ENCODE measurements around the gene CFDP1. TPM values are rescaled to one million over a fixed set of nuclear protein-coding genes. Genes with fewer than 3 reads are reported as not detected.

The CFDP1 gene
- total and polyA plus RNA-seq, 2 donors (not counting 1 experiment from before 2014, with no cell fraction given): 6.3 to 42.8 TPM

DNA sequence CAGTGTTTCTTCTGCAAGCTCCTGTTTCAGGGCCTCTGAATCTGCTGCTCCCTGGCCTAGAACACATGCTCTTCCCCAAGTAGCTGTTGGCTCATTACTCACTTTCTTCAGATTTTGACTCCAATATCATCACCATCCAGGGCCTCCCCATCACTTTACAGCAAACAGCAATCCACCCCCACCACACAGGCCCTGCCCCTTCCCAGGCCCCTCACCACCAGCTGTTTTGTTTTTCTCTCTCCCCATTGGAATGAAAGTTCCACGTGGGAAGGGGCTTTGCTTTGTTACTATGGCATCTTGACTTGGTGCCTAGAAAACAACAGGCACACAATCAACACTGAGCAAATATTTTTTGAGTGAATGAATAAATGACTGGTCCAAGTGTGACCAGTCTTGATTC is 27.1 kb upstream of the CFDP1 start:
- H3K36me3 ChIP-seq (replicated peaks in 1 of 2; ENCODE audit: control extremely low read depth in 1 of 2, control insufficient read depth in 1 of 2, extremely low read depth in 1 of 2, insufficient read depth in 2 of 2, low read length in 1 of 2): peaks cover 0 to 3% of the 10 kb centered on the region in 2 experiments
- H4K20me1 ChIP-seq (ENCODE audit: control insufficient read depth, insufficient read depth, low read length, poor library complexity, severe bottlenecking): peaks cover 69% of the 10 kb centered on the region
- H2AFZ ChIP-seq (ENCODE audit: insufficient read depth, low read depth, low read length, poor library complexity, severe bottlenecking): no peak overlapping the region
- peaks cover 90% of the 10 kb centered on the region for H3K79me2 ChIP-seq (ENCODE audit: control insufficient read depth, insufficient read depth, low read length)
- Mint-ChIP-seq H3K27ac (no peak overlapping the region), H3K9me3 (ENCODE audit: insufficient read depth) (no peaks in the 10 kb centered on the region), H3K4me1 (peaks cover 56% of the 10 kb centered on the region), H3K4me3 (no peak overlapping the region), H3K27me3 (no peaks in the 10 kb centered on the region)
- peaks cover 0 to 3% (median 0%) of the 10 kb centered on the region in 3 donors for H3K9me3 ChIP-seq (ENCODE audit: control extremely low read depth in 1 of 3, control insufficient read depth in 2 of 3, insufficient read depth in 1 of 3, low read length in 2 of 3)
- H3K27ac ChIP-seq (ENCODE audit: low read length in 2 of 2): no peak overlapping the region
- no peaks in the 10 kb centered on the region for H3K27me3 ChIP-seq (replicated peaks in 1 of 4; ENCODE audit: control extremely low read depth in 1 of 4, control insufficient read depth in 3 of 4, insufficient read depth in 4 of 4, low read length in 3 of 4)
- DNase-seq: no peak
- no CpG with 5 or more reads among the region's 1 CpG for WGBS (ENCODE audit: insufficient coverage)
- H3K4me1 ChIP-seq (ENCODE audit: control insufficient read depth in 2 of 2, insufficient read depth in 2 of 2, low read length in 2 of 2): peaks cover 15 to 18% of the 10 kb centered on the region in 2 donors
- no peak overlapping the region for H3K4me2 ChIP-seq (replicated peaks; ENCODE audit: low read depth, low read length, poor library complexity, severe bottlenecking)
- TF ChIP-seq, protein P1, sequence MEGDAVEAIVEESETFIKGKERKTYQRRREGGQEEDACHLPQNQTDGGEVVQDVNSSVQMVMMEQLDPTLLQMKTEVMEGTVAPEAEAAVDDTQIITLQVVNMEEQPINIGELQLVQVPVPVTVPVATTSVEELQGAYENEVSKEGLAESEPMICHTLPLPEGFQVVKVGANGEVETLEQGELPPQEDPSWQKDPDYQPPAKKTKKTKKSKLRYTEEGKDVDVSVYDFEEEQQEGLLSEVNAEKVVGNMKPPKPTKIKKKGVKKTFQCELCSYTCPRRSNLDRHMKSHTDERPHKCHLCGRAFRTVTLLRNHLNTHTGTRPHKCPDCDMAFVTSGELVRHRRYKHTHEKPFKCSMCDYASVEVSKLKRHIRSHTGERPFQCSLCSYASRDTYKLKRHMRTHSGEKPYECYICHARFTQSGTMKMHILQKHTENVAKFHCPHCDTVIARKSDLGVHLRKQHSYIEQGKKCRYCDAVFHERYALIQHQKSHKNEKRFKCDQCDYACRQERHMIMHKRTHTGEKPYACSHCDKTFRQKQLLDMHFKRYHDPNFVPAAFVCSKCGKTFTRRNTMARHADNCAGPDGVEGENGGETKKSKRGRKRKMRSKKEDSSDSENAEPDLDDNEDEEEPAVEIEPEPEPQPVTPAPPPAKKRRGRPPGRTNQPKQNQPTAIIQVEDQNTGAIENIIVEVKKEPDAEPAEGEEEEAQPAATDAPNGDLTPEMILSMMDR (IDR thresholded peaks at IDR 0.05): no peak
- TF ChIP-seq EZH2 (IDR thresholded peaks at IDR 0.05; ENCODE audit: borderline replicate concordance, insufficient read depth, low read depth, low read length, poor library complexity, severe bottlenecking): no peak
- no peak for ATAC-seq (ENCODE audit: low read depth)
- intact Hi-C loops (cut with micrococcal nuclease): no loop called here
- H3K4me3 ChIP-seq (ENCODE audit: control extremely low read depth in 1 of 5, extremely low read depth in 1 of 5, insufficient read depth in 1 of 5, low read depth in 2 of 5, low read length in 4 of 5): no peak overlapping the region
- H3K9ac ChIP-seq (ENCODE audit: low read length): no peak overlapping the region
- ChIA-PET POLR2A (no interaction called here), CTCF (no interaction called here)

DNA sequence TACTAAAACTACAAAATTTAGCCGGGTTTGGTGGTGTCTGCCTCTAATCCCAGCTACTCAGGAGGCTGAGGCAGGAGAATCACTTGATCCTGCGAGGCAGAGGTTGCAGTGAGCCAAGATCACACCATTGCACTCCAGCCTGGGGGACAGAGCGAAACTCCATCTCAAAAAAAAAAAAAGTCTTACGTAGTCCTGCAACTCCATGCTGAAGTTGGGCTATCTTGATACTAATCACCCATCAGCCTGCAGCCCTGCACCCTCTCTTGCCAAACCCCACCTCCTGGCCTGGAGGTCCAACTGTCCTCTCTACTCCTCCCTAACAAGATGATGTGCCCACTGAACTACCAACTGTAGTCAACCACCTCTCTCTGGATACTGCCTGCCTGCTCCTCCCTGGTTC is 26.4 kb upstream of the CFDP1 start:
- no peaks in the 10 kb centered on the region for H3K27me3 ChIP-seq (replicated peaks in 1 of 4; ENCODE audit: control extremely low read depth in 1 of 4, control insufficient read depth in 3 of 4, insufficient read depth in 4 of 4, low read length in 3 of 4)
- CTCF ChIA-PET: no interaction called here
- H3K4me1 ChIP-seq (ENCODE audit: control insufficient read depth in 2 of 2, insufficient read depth in 2 of 2, low read length in 2 of 2): peaks cover 14 to 15% of the 10 kb centered on the region in 2 donors
- H3K79me2 ChIP-seq (ENCODE audit: control insufficient read depth, insufficient read depth, low read length): peaks cover 94% of the 10 kb centered on the region
- H3K36me3 ChIP-seq (replicated peaks in 1 of 2; ENCODE audit: control extremely low read depth in 1 of 2, control insufficient read depth in 1 of 2, extremely low read depth in 1 of 2, insufficient read depth in 2 of 2, low read length in 1 of 2): peaks cover 0 to 3% of the 10 kb centered on the region in 2 experiments
- POLR2A ChIA-PET: no interaction called here
- H3K9ac ChIP-seq (ENCODE audit: low read length): no peak overlapping the region
- TF ChIP-seq, protein P1 (IDR thresholded peaks at IDR 0.05): no peak
- no peak for TF ChIP-seq EZH2 (IDR thresholded peaks at IDR 0.05; ENCODE audit: borderline replicate concordance, insufficient read depth, low read depth, low read length, poor library complexity, severe bottlenecking)
- Mint-ChIP-seq H3K9me3 (ENCODE audit: insufficient read depth) (no peaks in the 10 kb centered on the region), H3K4me3 (no peak overlapping the region), H3K27ac (no peak overlapping the region), H3K4me1 (peaks cover 55% of the 10 kb centered on the region), H3K27me3 (no peaks in the 10 kb centered on the region)
- intact Hi-C loops (cut with micrococcal nuclease): no loop called here
- no peaks in the 10 kb centered on the region for H3K9me3 ChIP-seq (ENCODE audit: control extremely low read depth in 1 of 3, control insufficient read depth in 2 of 3, insufficient read depth in 1 of 3, low read length in 2 of 3)
- WGBS (ENCODE audit: insufficient coverage): 92% methylated on average over 4 of the region's 4 CpGs
- ATAC-seq (ENCODE audit: low read depth) (no peak), DNase-seq (no peak)
- peaks cover 75% of the 10 kb centered on the region for H4K20me1 ChIP-seq (ENCODE audit: control insufficient read depth, insufficient read depth, low read length, poor library complexity, severe bottlenecking)
- H2AFZ ChIP-seq (ENCODE audit: insufficient read depth, low read depth, low read length, poor library complexity, severe bottlenecking): no peak overlapping the region
- no peak overlapping the region for H3K4me2 ChIP-seq (replicated peaks; ENCODE audit: low read depth, low read length, poor library complexity, severe bottlenecking)
- H3K27ac ChIP-seq (ENCODE audit: low read length in 2 of 2): no peak overlapping the region
- H3K4me3 ChIP-seq (ENCODE audit: control extremely low read depth in 1 of 5, extremely low read depth in 1 of 5, insufficient read depth in 1 of 5, low read depth in 2 of 5, low read length in 4 of 5): no peak overlapping the region

All from B cell (primary cell).